ENCODE results near the gene ING5.

- TF ChIP-seq, protein P1, sequence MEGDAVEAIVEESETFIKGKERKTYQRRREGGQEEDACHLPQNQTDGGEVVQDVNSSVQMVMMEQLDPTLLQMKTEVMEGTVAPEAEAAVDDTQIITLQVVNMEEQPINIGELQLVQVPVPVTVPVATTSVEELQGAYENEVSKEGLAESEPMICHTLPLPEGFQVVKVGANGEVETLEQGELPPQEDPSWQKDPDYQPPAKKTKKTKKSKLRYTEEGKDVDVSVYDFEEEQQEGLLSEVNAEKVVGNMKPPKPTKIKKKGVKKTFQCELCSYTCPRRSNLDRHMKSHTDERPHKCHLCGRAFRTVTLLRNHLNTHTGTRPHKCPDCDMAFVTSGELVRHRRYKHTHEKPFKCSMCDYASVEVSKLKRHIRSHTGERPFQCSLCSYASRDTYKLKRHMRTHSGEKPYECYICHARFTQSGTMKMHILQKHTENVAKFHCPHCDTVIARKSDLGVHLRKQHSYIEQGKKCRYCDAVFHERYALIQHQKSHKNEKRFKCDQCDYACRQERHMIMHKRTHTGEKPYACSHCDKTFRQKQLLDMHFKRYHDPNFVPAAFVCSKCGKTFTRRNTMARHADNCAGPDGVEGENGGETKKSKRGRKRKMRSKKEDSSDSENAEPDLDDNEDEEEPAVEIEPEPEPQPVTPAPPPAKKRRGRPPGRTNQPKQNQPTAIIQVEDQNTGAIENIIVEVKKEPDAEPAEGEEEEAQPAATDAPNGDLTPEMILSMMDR (IDR thresholded peaks at IDR 0.05) = no peak
- TF ChIP-seq POLR2A (IDR thresholded peaks at IDR 0.05) = no peak
- TF ChIP-seq POLR2AphosphoS5 (IDR thresholded peaks at IDR 0.05) = no peak
Observed at GRCh38 chr2:241745276-241745675, 43.4 kb downstream of the ING5 start.
